Prostate gland (tissue), 2 donors: Measurements from ENCODE around the gene KCNE1.
"Not testable (repeated sequence)": the region's sequence is repeated elsewhere in the genome, so short reads cannot be mapped to it uniquely, and the experiment has no call there.

Source experiments
- CTCF ChIP-seq, 4 experiments: fragments of 200-600 bp in 2 of 4; fragments of 450-650 bp in 2 of 4; sonication (generic) in 2 of 4; IDR thresholded peaks; 1 replicate in 3 of 4; 2 replicates in 1 of 4; pipeline ENCODE4 v1.5.1; 2016 to 2019; ENCODE audit warnings: antibody characterized with exemption in 4 of 4, mild to moderate bottlenecking in 2 of 4, moderate library complexity in 2 of 4
- POLR2A ChIP-seq: fragments of 450-650 bp; IDR thresholded peaks from one replicate; pipeline ENCODE4 v1.6.1; 2016; ENCODE audit warnings: antibody characterized with exemption, mild to moderate bottlenecking

- TF ChIP-seq POLR2A; CTCF (IDR thresholded peaks at IDR 0.05): not testable (repeated sequence)
These were observed 111.5 kb downstream of the KCNE1 start for GRCh38 chr21:34400522-34400921.
